ENCODE measurements around the gene PINK1. TPM values are rescaled to one million over a fixed set of nuclear protein-coding genes. Genes with fewer than 3 reads are reported as not detected.

PINK1 gene
- total RNA-seq, 2 experiments from 2014 or later: 6.6 TPM

- peaks cover 2% of the 10 kb centered on the region for H3K27me3 Mint-ChIP-seq
- POLR2A ChIA-PET: interaction anchor here (1.3 kb wide), 1 partner anchor 14 kb away, joined by 3 read pairs; no protein-coding TSS in a partner anchor
- H3K4me3 Mint-ChIP-seq: no peak overlapping the region
- no peaks in the 10 kb centered on the region for H3K9me3 Mint-ChIP-seq
- no peak for DNase-seq
- peaks cover 14% of the 10 kb centered on the region for H3K4me1 Mint-ChIP-seq
- CTCF ChIA-PET: interaction anchor here (0.6 to 1.1 kb wide), 2 partner anchors 36 to 554 kb away, joined by 3 read pairs; no protein-coding TSS in a partner anchor
- H3K36me3 Mint-ChIP-seq (ENCODE audit: low read depth): no peaks in the 10 kb centered on the region
- no peak overlapping the region for H3K27ac Mint-ChIP-seq
These were observed 3.6 kb downstream of the PINK1 start for GRCh38 chr1:20636785-20637347.

GRCh38 chr1:20640183-20640597 lies 6.9 kb downstream of the PINK1 start:
- DNase-seq: peak; percentile 66
- ChIA-PET CTCF (interaction anchor here (1.3 to 1.4 kb wide), 2 partner anchors 13 to 113 kb away, joined by 3 read pairs; no protein-coding TSS in a partner anchor), POLR2A (no interaction called here)
- Mint-ChIP-seq H3K27me3 (no peaks in the 10 kb centered on the region), H3K27ac (no peak overlapping the region), H3K4me1 (no peaks in the 10 kb centered on the region), H3K36me3 (ENCODE audit: low read depth) (no peaks in the 10 kb centered on the region), H3K4me3 (no peak overlapping the region), H3K9me3 (no peaks in the 10 kb centered on the region)

- POLR2A ChIA-PET: interaction anchor here (1.7 kb wide), 1 partner anchor 18 kb away, joined by 4 read pairs; no protein-coding TSS in a partner anchor
- no peaks in the 10 kb centered on the region for H3K27me3 Mint-ChIP-seq
- no peak for DNase-seq
These were observed 8.7 kb downstream of the PINK1 start for GRCh38 chr1:20641975-20642374.

GRCh38 chr1:20643080-20643479 lies 9.8 kb downstream of the PINK1 start:
- Mint-ChIP-seq H3K27me3 (no peaks in the 10 kb centered on the region), H3K27ac (no peak overlapping the region), H3K9me3 (no peaks in the 10 kb centered on the region), H3K4me3 (no peak overlapping the region), H3K36me3 (ENCODE audit: low read depth) (no peaks in the 10 kb centered on the region), H3K4me1 (no peaks in the 10 kb centered on the region)
- no peak for DNase-seq
- POLR2A ChIA-PET: interaction anchor here (1.7 kb wide), 1 partner anchor 17 kb away, joined by 4 read pairs; no protein-coding TSS in a partner anchor
- CTCF ChIA-PET: interaction anchor here (1.2 to 1.4 kb wide), 2 partner anchors 9 to 68 kb away, joined by 3 to 7 read pairs; no protein-coding TSS in a partner anchor

More at GRCh38 chr1:20641975-20642374, 8.7 kb downstream of the PINK1 start:
- CTCF ChIA-PET: interaction anchor here (0.7 to 1.3 kb wide), 4 partner anchors 9 to 120 kb away, joined by 3 to 6 read pairs (median 4); partner anchors contain the start of genes DDOST and PINK1
- no peaks in the 10 kb centered on the region for H3K4me1 Mint-ChIP-seq
- no peaks in the 10 kb centered on the region for H3K9me3 Mint-ChIP-seq
- no peak overlapping the region for H3K27ac Mint-ChIP-seq
- no peaks in the 10 kb centered on the region for H3K36me3 Mint-ChIP-seq (ENCODE audit: low read depth)
- no peak overlapping the region for H3K4me3 Mint-ChIP-seq

- ChIA-PET POLR2A (no interaction called here), CTCF (interaction anchor here (2.9 kb wide), 1 partner anchor 11 kb away, joined by 22 read pairs; the partner anchor contains the start of gene PINK1)
- Mint-ChIP-seq H3K4me1 (no peaks in the 10 kb centered on the region), H3K36me3 (ENCODE audit: low read depth) (peaks cover 8% of the 10 kb centered on the region), H3K27ac (no peak overlapping the region), H3K4me3 (no peak overlapping the region), H3K9me3 (no peaks in the 10 kb centered on the region), H3K27me3 (no peaks in the 10 kb centered on the region)
- DNase-seq: no peak
These were observed 11.2 kb downstream of the PINK1 start for GRCh38 chr1:20644416-20644815.

GRCh38 chr1:20645414-20645813 lies 12.2 kb downstream of the PINK1 start:
- H3K4me3 Mint-ChIP-seq: no peak overlapping the region
- no peaks in the 10 kb centered on the region for H3K4me1 Mint-ChIP-seq

GRCh38 chr1:20648438-20648837 lies 15.2 kb downstream of the PINK1 start:
- no peak overlapping the region for H3K4me3 Mint-ChIP-seq
- no peaks in the 10 kb centered on the region for H3K27me3 Mint-ChIP-seq
- no peak for DNase-seq
- H3K27ac Mint-ChIP-seq: no peak overlapping the region
- H3K36me3 Mint-ChIP-seq (ENCODE audit: low read depth): peaks cover 41% of the 10 kb centered on the region
- no peaks in the 10 kb centered on the region for H3K9me3 Mint-ChIP-seq
- POLR2A ChIA-PET: interaction anchor here (1.5 kb wide), 1 partner anchor 15 kb away, joined by 6 read pairs; no protein-coding TSS in a partner anchor
- H3K4me1 Mint-ChIP-seq: no peaks in the 10 kb centered on the region
- CTCF ChIA-PET: interaction anchor here (0.8 kb wide), 1 partner anchor 14 kb away, joined by 3 read pairs; no protein-coding TSS in a partner anchor

More at GRCh38 chr1:20645414-20645813, 12.2 kb downstream of the PINK1 start:
- Mint-ChIP-seq H3K27me3 (no peaks in the 10 kb centered on the region), H3K36me3 (ENCODE audit: low read depth) (peaks cover 18% of the 10 kb centered on the region), H3K27ac (no peak overlapping the region), H3K9me3 (no peaks in the 10 kb centered on the region)
- CTCF ChIA-PET: interaction anchor here (1.5 to 2.9 kb wide), 2 partner anchors 12 to 16 kb away, joined by 8 to 22 read pairs; partner anchors contain the start of genes DDOST and PINK1
- POLR2A ChIA-PET: interaction anchor here (0.9 to 1.0 kb wide), 3 partner anchors 10 to 16 kb away, joined by 3 to 4 read pairs (median 3); partner anchors contain the start of gene DDOST
- no peak for DNase-seq

- H3K27ac Mint-ChIP-seq: no peak overlapping the region
- no peak overlapping the region for H3K4me3 Mint-ChIP-seq
- H3K4me1 Mint-ChIP-seq: no peaks in the 10 kb centered on the region
- DNase-seq: no peak
- peaks cover 46% of the 10 kb centered on the region for H3K36me3 Mint-ChIP-seq (ENCODE audit: low read depth)
- CTCF ChIA-PET: no interaction called here
- no peaks in the 10 kb centered on the region for H3K27me3 Mint-ChIP-seq
- H3K9me3 Mint-ChIP-seq: no peaks in the 10 kb centered on the region
- POLR2A ChIA-PET: interaction anchor here (1.5 kb wide), 1 partner anchor 15 kb away, joined by 6 read pairs; no protein-coding TSS in a partner anchor
These were observed 15.7 kb downstream of the PINK1 start for GRCh38 chr1:20648946-20649345.

GRCh38 chr1:20652300-20652699 lies 19.0 kb downstream of the PINK1 start:
- Mint-ChIP-seq H3K4me3 (no peak overlapping the region), H3K27me3 (no peaks in the 10 kb centered on the region), H3K27ac (no peak overlapping the region), H3K4me1 (peaks cover 8% of the 10 kb centered on the region), H3K36me3 (ENCODE audit: low read depth) (peaks cover 77% of the 10 kb centered on the region), H3K9me3 (no peaks in the 10 kb centered on the region)
- DNase-seq: no peak
- ChIA-PET POLR2A (interaction anchor here (1.4 kb wide), 1 partner anchor 9 kb away, joined by 4 read pairs; the partner anchor contains the start of gene DDOST), CTCF (interaction anchor here (1.2 kb wide), 1 partner anchor 12 kb away, joined by 3 read pairs; no protein-coding TSS in a partner anchor)

GRCh38 chr1:20654104-20654690 lies 20.9 kb downstream of the PINK1 start:
- Mint-ChIP-seq H3K36me3 (ENCODE audit: low read depth) (peaks cover 77% of the 10 kb centered on the region), H3K27me3 (no peaks in the 10 kb centered on the region), H3K4me1 (peaks cover 20% of the 10 kb centered on the region), H3K9me3 (no peaks in the 10 kb centered on the region), H3K4me3 (no peak overlapping the region), H3K27ac (peak overlapping the region; percentile 26)
- POLR2A ChIA-PET: no interaction called here
- CTCF ChIA-PET: no interaction called here
- no peak for DNase-seq

GRCh38 chr1:20657024-20657423 lies 23.8 kb downstream of the PINK1 start:
- Mint-ChIP-seq H3K36me3 (ENCODE audit: low read depth) (peaks cover 74% of the 10 kb centered on the region), H3K27ac (no peak overlapping the region), H3K4me1 (peaks cover 41% of the 10 kb centered on the region), H3K27me3 (no peaks in the 10 kb centered on the region), H3K9me3 (no peaks in the 10 kb centered on the region), H3K4me3 (no peak overlapping the region)
- ChIA-PET CTCF (no interaction called here), POLR2A (no interaction called here)
- no peak for DNase-seq

GRCh38 chr1:20658166-20658915 lies 25.1 kb downstream of the PINK1 start:
- H3K27me3 Mint-ChIP-seq: no peaks in the 10 kb centered on the region
- H3K4me1 Mint-ChIP-seq: peaks cover 49% of the 10 kb centered on the region
- POLR2A ChIA-PET: interaction anchor here (1.1 kb wide), 1 partner anchor 24 kb away, joined by 5 read pairs; no protein-coding TSS in a partner anchor
- H3K4me3 Mint-ChIP-seq: no peak overlapping the region
- peaks cover 63% of the 10 kb centered on the region for H3K36me3 Mint-ChIP-seq (ENCODE audit: low read depth)
- H3K9me3 Mint-ChIP-seq: no peaks in the 10 kb centered on the region
- no peak overlapping the region for H3K27ac Mint-ChIP-seq
- CTCF ChIA-PET: interaction anchor here (3.7 kb wide), 1 partner anchor 25 kb away, joined by 25 read pairs; the partner anchor contains the start of gene PINK1
- no peak for DNase-seq
